NT2/D1 (cell line): ENCODE measurements around the gene C3orf33.
"Not testable (repeated sequence)": the region's sequence is repeated elsewhere in the genome, so short reads cannot be mapped to it uniquely, and the experiment has no call there.

Experiments used
- DNase-seq: peaks from one replicate; pipeline ENCODE4 v3.0.0-alpha.2; 2011; ENCODE audit warnings: low read depth, low spot score
- H3K27me3 ChIP-seq: 2 replicates; pipeline ENCODE4 v1.6.0; 2011; ENCODE audit warnings: mild to moderate bottlenecking; ENCODE audit not compliant: insufficient read length, insufficient read depth
- H3K36me3 ChIP-seq: 2 replicates; pipeline ENCODE4 v1.6.1; 2011; ENCODE audit warnings: mild to moderate bottlenecking, low read length, mixed read lengths; ENCODE audit not compliant: insufficient read depth, insufficient read length
- H3K4me1 ChIP-seq: 2 replicates; pipeline ENCODE4 v1.5.1; 2011; ENCODE audit not compliant: insufficient read depth, insufficient read length
- H3K4me3 ChIP-seq: 2 replicates; pipeline ENCODE4 v1.5.1; 2011; ENCODE audit warnings: low read depth; ENCODE audit not compliant: insufficient read length
- H3K9ac ChIP-seq: 2 replicates; pipeline ENCODE4 v1.6.0; 2011; ENCODE audit warnings: low read depth; ENCODE audit not compliant: insufficient read length
- H3K9me3 ChIP-seq: 2 replicates; pipeline ENCODE4 v1.5.1; 2011; ENCODE audit warnings: mild to moderate bottlenecking, low read length; ENCODE audit not compliant: insufficient read depth
- SUZ12 ChIP-seq: IDR thresholded peaks from 2 replicates; pipeline ENCODE4 v1.6.1; 2011; ENCODE audit not compliant: insufficient read length, insufficient read depth; ENCODE audit errors: extremely low read depth
- YY1 ChIP-seq: IDR thresholded peaks from 2 replicates; pipeline ENCODE4 v1.6.1; 2011; ENCODE audit not compliant: insufficient read length, insufficient read depth
- ZNF274 ChIP-seq: IDR thresholded peaks from 2 replicates; pipeline ENCODE4 v1.6.1; 2011; ENCODE audit warnings: mild to moderate bottlenecking, low read depth, low read length

Gene C3orf33

GRCh38 chr3:155805802-155806618 is at the start of gene C3orf33:
Gene C3orf33 (minus strand): TSS chr3:155806278. CDS start chr3:155806252, 26 bp downstream.
- H3K36me3 ChIP-seq, result peaks cover 5% of the 10 kb centered on the region
- H3K4me3 ChIP-seq, result peak within 1 kb of the TSS; percentile 75
- peak; percentile 57 for DNase-seq
- H3K4me1 ChIP-seq, result no peaks in the 10 kb centered on the region
- no peaks in the 10 kb centered on the region for H3K27me3 ChIP-seq
- H3K9me3 ChIP-seq, result no peaks in the 10 kb centered on the region
- peak within 1 kb of the TSS; percentile 88 for H3K9ac ChIP-seq
- TF ChIP-seq YY1, result peak; percentile 64
- no peak for TF ChIP-seq ZNF274
- no peak for TF ChIP-seq SUZ12

- Histone ChIP-seq H3K9ac (peak within 1 kb of the TSS; percentile 96), H3K4me3 (peak within 1 kb of the TSS; percentile 93), H3K27me3 (no peaks in the 10 kb centered on the region), H3K36me3 (peaks cover 4% of the 10 kb centered on the region), H3K4me1 (no peaks in the 10 kb centered on the region), H3K9me3 (no peaks in the 10 kb centered on the region)
- no peak for TF ChIP-seq SUZ12
- TF ChIP-seq YY1, result no peak
- no peak for TF ChIP-seq ZNF274
- peak; percentile 99 for DNase-seq
Measured at GRCh38 chr3:155854141-155854940, 48.3 kb upstream of the C3orf33 start, which contains the start of gene SLC33A1. Gene SLC33A1 (minus strand): TSS chr3:155854427. CDS start chr3:155853997, 430 bp downstream.

- H3K27me3 ChIP-seq, result no peaks in the 10 kb centered on the region
- no peaks in the 10 kb centered on the region for H3K9me3 ChIP-seq
- H3K4me1 ChIP-seq, result no peaks in the 10 kb centered on the region
- H3K9ac ChIP-seq, result peak overlapping the region; percentile 96
- no peak for DNase-seq
- H3K36me3 ChIP-seq, result peaks cover 4% of the 10 kb centered on the region
- TF ChIP-seq YY1 (no peak), ZNF274 (no peak), SUZ12 (no peak)
- H3K4me3 ChIP-seq, result peak overlapping the region; percentile 93
Measured at GRCh38 chr3:155853214-155854140, 47.4 kb upstream of the C3orf33 start.

GRCh38 chr3:155852341-155852740 is 46.3 kb upstream of the C3orf33 start:
- Histone ChIP-seq H3K4me3 (peak overlapping the region; percentile 93), H3K27me3 (no peaks in the 10 kb centered on the region), H3K9ac (peak overlapping the region; percentile 96), H3K4me1 (no peaks in the 10 kb centered on the region), H3K36me3 (peaks cover 11% of the 10 kb centered on the region), H3K9me3 (no peaks in the 10 kb centered on the region)
- TF ChIP-seq SUZ12 (no peak), ZNF274 (no peak), YY1 (no peak)
- no peak for DNase-seq

GRCh38 chr3:155849404-155849803 is 43.3 kb upstream of the C3orf33 start:
- peaks cover 18% of the 10 kb centered on the region for H3K36me3 ChIP-seq
- not testable (repeated sequence) for H3K27me3 ChIP-seq, H3K9ac ChIP-seq, H3K4me3 ChIP-seq, H3K4me1 ChIP-seq, DNase-seq, H3K9me3 ChIP-seq

GRCh38 chr3:155847993-155848392 is 41.9 kb upstream of the C3orf33 start:
- no peak overlapping the region for H3K4me3 ChIP-seq
- DNase-seq, result no peak
- H3K9me3 ChIP-seq, result no peaks in the 10 kb centered on the region
- no peaks in the 10 kb centered on the region for H3K4me1 ChIP-seq
- H3K36me3 ChIP-seq, result peaks cover 18% of the 10 kb centered on the region
- no peaks in the 10 kb centered on the region for H3K27me3 ChIP-seq
- TF ChIP-seq ZNF274 (no peak), YY1 (no peak), SUZ12 (no peak)
- no peak overlapping the region for H3K9ac ChIP-seq

- DNase-seq, result no peak
- no peaks in the 10 kb centered on the region for H3K27me3 ChIP-seq
- no peak overlapping the region for H3K4me3 ChIP-seq
- no peaks in the 10 kb centered on the region for H3K9me3 ChIP-seq
- no peak for TF ChIP-seq YY1
- TF ChIP-seq SUZ12, result no peak
- no peak for TF ChIP-seq ZNF274
- H3K36me3 ChIP-seq, result peaks cover 26% of the 10 kb centered on the region
- H3K9ac ChIP-seq, result no peak overlapping the region
- no peaks in the 10 kb centered on the region for H3K4me1 ChIP-seq
Measured at GRCh38 chr3:155846119-155846518, 40.0 kb upstream of the C3orf33 start.
